Measurements from ENCODE around the gene PRRG4. TPM values are rescaled to one million over a fixed set of nuclear protein-coding genes. Genes with fewer than 3 reads are reported as not detected.

Gene PRRG4
- total RNA-seq, 6 donors from 2014 or later = 5.2 to 33.6 (median 9.6) TPM

- DNase-seq = no peak
- H3K9me3 ChIP-seq = no peaks in the 10 kb centered on the region
- no peak overlapping the region for H3K27ac ChIP-seq
- peaks cover 0 to 14% (median 10%) of the 10 kb centered on the region in 4 donors for H3K4me1 ChIP-seq
- H3K36me3 ChIP-seq = no peaks in the 10 kb centered on the region
- no peak overlapping the region for H3K4me3 ChIP-seq
- WGBS, 2 donors = 84 to 97% methylated on average over 1 of the region's 1 CpG
- TF ChIP-seq POLR2AphosphoS5 (IDR thresholded peaks at IDR 0.05) = no peak
- TF ChIP-seq EP300 (IDR thresholded peaks at IDR 0.05) = no peak
- no peak for TF ChIP-seq POLR2A (IDR thresholded peaks at IDR 0.05)
- TF ChIP-seq, protein P1, sequence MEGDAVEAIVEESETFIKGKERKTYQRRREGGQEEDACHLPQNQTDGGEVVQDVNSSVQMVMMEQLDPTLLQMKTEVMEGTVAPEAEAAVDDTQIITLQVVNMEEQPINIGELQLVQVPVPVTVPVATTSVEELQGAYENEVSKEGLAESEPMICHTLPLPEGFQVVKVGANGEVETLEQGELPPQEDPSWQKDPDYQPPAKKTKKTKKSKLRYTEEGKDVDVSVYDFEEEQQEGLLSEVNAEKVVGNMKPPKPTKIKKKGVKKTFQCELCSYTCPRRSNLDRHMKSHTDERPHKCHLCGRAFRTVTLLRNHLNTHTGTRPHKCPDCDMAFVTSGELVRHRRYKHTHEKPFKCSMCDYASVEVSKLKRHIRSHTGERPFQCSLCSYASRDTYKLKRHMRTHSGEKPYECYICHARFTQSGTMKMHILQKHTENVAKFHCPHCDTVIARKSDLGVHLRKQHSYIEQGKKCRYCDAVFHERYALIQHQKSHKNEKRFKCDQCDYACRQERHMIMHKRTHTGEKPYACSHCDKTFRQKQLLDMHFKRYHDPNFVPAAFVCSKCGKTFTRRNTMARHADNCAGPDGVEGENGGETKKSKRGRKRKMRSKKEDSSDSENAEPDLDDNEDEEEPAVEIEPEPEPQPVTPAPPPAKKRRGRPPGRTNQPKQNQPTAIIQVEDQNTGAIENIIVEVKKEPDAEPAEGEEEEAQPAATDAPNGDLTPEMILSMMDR (IDR thresholded peaks at IDR 0.05) = no peak
- no peaks in the 10 kb centered on the region for H3K27me3 ChIP-seq
- ATAC-seq (ENCODE audit: low FRiP score in 2 of 2) = no peak
These were observed 2.5 kb upstream of the PRRG4 start for GRCh38 chr11:32827276-32827675.

DNA sequence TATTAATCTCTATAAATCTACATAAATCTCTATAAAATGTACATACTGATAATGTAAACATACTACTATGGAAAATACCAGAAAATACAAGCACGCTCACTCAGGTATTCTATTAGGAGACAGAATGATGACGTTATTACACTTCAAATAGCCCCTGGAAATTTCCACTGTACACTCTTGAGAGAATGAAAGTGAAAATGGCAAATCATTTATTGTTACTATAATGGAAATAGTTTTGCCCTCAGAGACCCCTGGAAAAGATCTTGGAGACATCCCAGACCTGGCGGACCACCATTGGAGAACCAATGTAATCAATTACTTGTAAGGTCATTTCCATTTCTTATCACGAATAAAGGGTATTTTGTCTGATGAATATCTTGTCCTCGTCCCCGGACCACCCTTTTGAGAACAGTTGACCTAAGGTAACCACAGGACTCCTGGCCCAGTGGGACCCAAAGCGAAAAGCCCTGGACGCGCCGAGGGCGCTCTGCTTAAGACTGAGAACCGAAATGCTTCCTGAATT lies 509 bp upstream of the PRRG4 start:
- peaks cover 0 to 14% (median 10%) of the 10 kb centered on the region in 4 donors for H3K4me1 ChIP-seq
- H3K4me3 ChIP-seq = peak overlapping the region; percentile 49 to 87 (median 78)
- DNase-seq = no peak
- H3K27ac ChIP-seq = peak overlapping the region; percentile 81 to 92 (median 85)
- H3K36me3 ChIP-seq = no peaks in the 10 kb centered on the region
- TF ChIP-seq POLR2AphosphoS5 (IDR thresholded peaks at IDR 0.05) (no peak), EP300 (IDR thresholded peaks at IDR 0.05) (peak in 1 of 4 donors; percentile 10)
- no peaks in the 10 kb centered on the region for H3K9me3 ChIP-seq
- whole genome bisulfite sequencing, 2 donors = 2 to 3% methylated on average over 12 of the region's 12 CpGs
- H3K27me3 ChIP-seq = no peaks in the 10 kb centered on the region
- ATAC-seq (ENCODE audit: low FRiP score in 2 of 2) = peak in 1 of 2 donors; percentile 43

- TF ChIP-seq POLR2A (IDR thresholded peaks at IDR 0.05) (no peak), EP300 (IDR thresholded peaks at IDR 0.05) (no peak), POLR2AphosphoS5 (IDR thresholded peaks at IDR 0.05) (no peak)
- TF ChIP-seq, protein P1 (IDR thresholded peaks at IDR 0.05) = no peak
These were observed 649 bp downstream of the PRRG4 start for GRCh38 chr11:32830413-32830738.

DNA sequence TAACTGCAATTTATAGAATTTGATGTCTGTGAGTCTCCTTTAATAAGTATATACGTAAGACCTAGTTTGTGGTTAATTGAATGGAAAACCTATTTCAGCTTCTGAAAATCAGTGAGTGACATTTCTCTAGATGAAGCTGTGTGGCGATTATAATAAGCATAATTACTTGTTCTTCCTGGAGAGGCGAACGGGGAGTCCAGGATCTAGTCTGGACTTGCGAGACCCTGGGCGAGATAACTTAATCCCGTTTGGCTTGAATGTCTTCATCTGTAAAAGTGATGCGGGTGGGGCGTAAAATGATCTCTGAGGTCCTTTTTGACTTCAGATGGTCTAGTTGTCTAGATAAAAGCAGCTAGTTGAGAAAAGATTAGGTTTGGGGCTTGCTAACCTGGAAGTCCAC lies 1.1 kb downstream of the PRRG4 start:
- Histone ChIP-seq H3K27me3 (no peaks in the 10 kb centered on the region), H3K4me3 (peak overlapping the region in 3 of 4 donors; percentile 76 to 87 (median 79)), H3K9me3 (no peaks in the 10 kb centered on the region), H3K4me1 (peaks cover 0 to 14% (median 10%) of the 10 kb centered on the region in 4 donors), H3K36me3 (no peaks in the 10 kb centered on the region), H3K27ac (no peak overlapping the region)
- DNase-seq = no peak
- no peak for TF ChIP-seq POLR2AphosphoS5 (IDR thresholded peaks at IDR 0.05)
- TF ChIP-seq POLR2A (IDR thresholded peaks at IDR 0.05) = no peak
- TF ChIP-seq, protein P1 (IDR thresholded peaks at IDR 0.05) = no peak
- no peak for TF ChIP-seq EP300 (IDR thresholded peaks at IDR 0.05)
- no peak for ATAC-seq (ENCODE audit: low FRiP score in 2 of 2)
- 75 to 78% methylated on average over 9 of the region's 9 CpGs for WGBS, 2 donors

More at GRCh38 chr11:32830413-32830738, 649 bp downstream of the PRRG4 start:
- peaks cover 0 to 14% (median 10%) of the 10 kb centered on the region in 4 donors for H3K4me1 ChIP-seq
- peak; percentile 54 to 69 for ATAC-seq (ENCODE audit: low FRiP score in 2 of 2)
- H3K4me3 ChIP-seq = peak overlapping the region; percentile 49 to 87 (median 78)
- no peaks in the 10 kb centered on the region for H3K27me3 ChIP-seq
- H3K27ac ChIP-seq = peak overlapping the region; percentile 81 to 92 (median 85)
- 2 to 10% methylated on average over 6 of the region's 6 CpGs for WGBS, 2 donors
- H3K36me3 ChIP-seq = no peaks in the 10 kb centered on the region
- DNase-seq = peak in 1 of 2 donors; percentile 82
- no peaks in the 10 kb centered on the region for H3K9me3 ChIP-seq

GRCh38 chr11:32831221-32831620 lies 1.5 kb downstream of the PRRG4 start:
- Histone ChIP-seq H3K9me3 (no peaks in the 10 kb centered on the region), H3K36me3 (no peaks in the 10 kb centered on the region), H3K27me3 (no peaks in the 10 kb centered on the region), H3K4me3 (peak overlapping the region in 2 of 4 donors; percentile 79 to 87), H3K4me1 (peaks cover 0 to 14% (median 10%) of the 10 kb centered on the region in 4 donors), H3K27ac (no peak overlapping the region)
- 78 to 89% methylated on average over 3 of the region's 3 CpGs for WGBS, 2 donors
- TF ChIP-seq, protein P1 (IDR thresholded peaks at IDR 0.05) = no peak
- TF ChIP-seq EP300 (IDR thresholded peaks at IDR 0.05) = no peak
- TF ChIP-seq POLR2AphosphoS5 (IDR thresholded peaks at IDR 0.05) = no peak
- TF ChIP-seq POLR2A (IDR thresholded peaks at IDR 0.05) = no peak
- DNase-seq = no peak
- no peak for ATAC-seq (ENCODE audit: low FRiP score in 2 of 2)
